HCT116 (cell line): ENCODE results near the gene PGS1. TPM values are rescaled to one million over a fixed set of nuclear protein-coding genes. Genes with fewer than 3 reads are reported as not detected.

Experiments
- ATAC-seq: fragments of 200-7000 bp; cut with Tn5 transposase; 2 replicates; pipeline ENCODE4 v1.9.1; 2020; ENCODE audit warnings: mild to moderate bottlenecking, moderate library complexity
- BruUV-seq: library from RNA; stranded (reverse); fragments of 400-500 nt; replicated peaks from 2 replicates; lab custom pipeline; 2021; lab: Mats Ljungman, UMichigan
- CTCF ChIA-PET: fragments of 300-600 bp; sonication (Branson Sonifier 250); formaldehyde crosslinking; loops from one replicate; lab custom pipeline; 2021; ENCODE audit warnings: antibody characterized with exemption; lab: Charles Lee
- POLR2A ChIA-PET: fragments of 300-600, 350-600 bp; sonication (Branson Sonifier 250); formaldehyde crosslinking; loops from one replicate; lab custom pipeline; 2021; ENCODE audit warnings: antibody characterized with exemption; lab: Charles Lee
- RAD21 ChIA-PET, 2 experiments: fragments of 300-600 bp; sonication (Branson Sonifier 250); formaldehyde crosslinking; loops; one replicate each; lab custom pipeline; 2023; ENCODE audit warnings: low total read pairs in 2 of 2; ENCODE audit not compliant: uncharacterized antibody in 2 of 2, unreplicated experiment in 2 of 2, low non-redundant PET in 1 of 2; lab: Charles Lee
- DNase-seq: peaks from one replicate; pipeline ENCODE4 v3.0.0-alpha.2; 2010; ENCODE audit warnings: low read depth, low spot score
- H2AFZ ChIP-seq: fragments of 200-600 bp; shearing (Covaris generic), sonication (generic); 2 replicates; pipeline ENCODE4 v1.6.1; 2017; ENCODE audit warnings: low read depth, mixed run types, mixed read lengths, antibody characterized with exemption, low read length; ENCODE audit not compliant: poor library complexity, severe bottlenecking
- H3K27ac ChIP-seq: 2 replicates; pipeline ENCODE4 v1.5.1; 2012; ENCODE audit warnings: low read depth, low read length
- H3K27me3 ChIP-seq: fragments of 200-600 bp; sonication (generic); 2 replicates; pipeline ENCODE4 v1.6.1; 2016; ENCODE audit warnings: mixed run types, low read length, mixed read lengths; ENCODE audit not compliant: insufficient read depth
- H3K36me3 ChIP-seq, 2 experiments: fragments of 200-500 bp in 1 of 2; fragments of 200-600 bp in 1 of 2; sonication (Bioruptor generic) in 1 of 2; sonication (generic) in 1 of 2; 2 replicates each; pipeline versions ENCODE4 v1.5.1 to v1.6.1; 2014 to 2016; ENCODE audit warnings: low read length in 2 of 2, inconsistent platforms in 1 of 2, mixed read lengths in 1 of 2, mixed run types in 1 of 2; ENCODE audit not compliant: insufficient read depth in 2 of 2, control insufficient read depth in 1 of 2
- H3K4me1 ChIP-seq, 2 experiments: fragments of 200-600 bp in 1 of 2; sonication (generic) in 1 of 2; 2 replicates each; pipeline versions ENCODE4 v1.5.1 to v1.6.1; 2012 to 2017; ENCODE audit warnings: low read length in 2 of 2, inconsistent platforms in 1 of 2, mild to moderate bottlenecking in 1 of 2, mixed read lengths in 1 of 2, mixed run types in 1 of 2, moderate library complexity in 1 of 2; ENCODE audit not compliant: insufficient read depth in 2 of 2, control insufficient read depth in 1 of 2
- H3K4me2 ChIP-seq: fragments of 200-600 bp; sonication (generic); 2 replicates; pipeline ENCODE4 v1.6.1; 2017; ENCODE audit warnings: mixed run types, low read length, mixed read lengths
- H3K4me3 ChIP-seq, 2 experiments: fragments of 200-600 bp in 1 of 2; sonication (generic) in 1 of 2; replicated peaks in 1 of 2; 2 replicates each; pipeline ENCODE4 v1.5.1; 2011 to 2016; ENCODE audit warnings: low read length in 2 of 2, control low read depth in 1 of 2, low read depth in 1 of 2, mild to moderate bottlenecking in 1 of 2, mixed read lengths in 1 of 2, mixed run types in 1 of 2
- H3K79me2 ChIP-seq: fragments of 200-600 bp; sonication (generic); 2 replicates; pipeline ENCODE4 v1.6.1; 2017; ENCODE audit warnings: mild to moderate bottlenecking, mixed run types, low read length, moderate library complexity, mixed read lengths; ENCODE audit not compliant: insufficient read depth
- H3K9ac ChIP-seq: fragments of 200-600 bp; sonication (generic); 2 replicates; pipeline ENCODE4 v1.6.1; 2016; ENCODE audit warnings: low read length, mixed read lengths
- H3K9me2 ChIP-seq: fragments of 200-600 bp; sonication (generic), shearing (Covaris generic); 2 replicates; pipeline ENCODE4 v1.6.1; 2017; ENCODE audit warnings: mixed run types, mild to moderate bottlenecking, moderate library complexity; ENCODE audit not compliant: insufficient read depth
- H3K9me3 ChIP-seq, 2 experiments: fragments of 200-500 bp in 1 of 2; fragments of 200-600 bp in 1 of 2; sonication (Bioruptor generic) in 1 of 2; sonication (generic) in 1 of 2; 2 replicates each; pipeline ENCODE4 v1.6.1; 2014 to 2017; ENCODE audit warnings: low read length in 2 of 2, mixed read lengths in 2 of 2, inconsistent platforms in 1 of 2, low read depth in 1 of 2, mild to moderate bottlenecking in 1 of 2, mixed run types in 1 of 2, moderate library complexity in 1 of 2; ENCODE audit not compliant: control insufficient read depth in 1 of 2, insufficient read depth in 1 of 2
- H4K20me1 ChIP-seq: fragments of 200-600 bp; sonication (generic), shearing (Covaris generic); 2 replicates; pipeline ENCODE4 v1.6.1; 2017; ENCODE audit warnings: mixed run types, mild to moderate bottlenecking, moderate library complexity; ENCODE audit not compliant: insufficient read depth
- CEBPB ChIP-seq: IDR thresholded peaks from 2 replicates; pipeline ENCODE4 v1.6.1; 2012; ENCODE audit warnings: low read depth
- EZH2phosphoT487 ChIP-seq: fragments of 200-600 bp; IDR thresholded peaks from 2 replicates; pipeline ENCODE4 v1.6.1; 2018; ENCODE audit warnings: antibody characterized with exemption, borderline replicate concordance
- FOSL1 ChIP-seq: IDR thresholded peaks from 2 replicates; pipeline ENCODE4 v1.6.1; 2012; ENCODE audit warnings: low read depth
- POLR2AphosphoS5 ChIP-seq: IDR thresholded peaks from 2 replicates; pipeline ENCODE4 v1.6.1; 2011; ENCODE audit warnings: mild to moderate bottlenecking, low read depth, low read length, moderate library complexity
- intact Hi-C: fragments of 100-400 bp; cut with micrococcal nuclease; formaldehyde crosslinking; loops from 2 replicates; pipeline ENCODE4 v1.10.0; 2022
- total RNA-seq: library from RNA; stranded (reverse); gene quantifications from one replicate; pipeline ENCODE4 v1.2.1, GENCODE V29; 2021; ENCODE audit not compliant: unreplicated experiment
- TF ChIP-seq, protein P1 (sequence below): IDR thresholded peaks from 2 replicates; pipeline ENCODE4 v1.6.1; 2012; ENCODE audit warnings: low read depth

PGS1 gene
- total RNA-seq, 1 experiment from 2014 or later = 44.4 TPM

GRCh38 chr17:78444392-78444791 lies 65.9 kb downstream of the PGS1 start (continued):
- TF ChIP-seq, protein P1, sequence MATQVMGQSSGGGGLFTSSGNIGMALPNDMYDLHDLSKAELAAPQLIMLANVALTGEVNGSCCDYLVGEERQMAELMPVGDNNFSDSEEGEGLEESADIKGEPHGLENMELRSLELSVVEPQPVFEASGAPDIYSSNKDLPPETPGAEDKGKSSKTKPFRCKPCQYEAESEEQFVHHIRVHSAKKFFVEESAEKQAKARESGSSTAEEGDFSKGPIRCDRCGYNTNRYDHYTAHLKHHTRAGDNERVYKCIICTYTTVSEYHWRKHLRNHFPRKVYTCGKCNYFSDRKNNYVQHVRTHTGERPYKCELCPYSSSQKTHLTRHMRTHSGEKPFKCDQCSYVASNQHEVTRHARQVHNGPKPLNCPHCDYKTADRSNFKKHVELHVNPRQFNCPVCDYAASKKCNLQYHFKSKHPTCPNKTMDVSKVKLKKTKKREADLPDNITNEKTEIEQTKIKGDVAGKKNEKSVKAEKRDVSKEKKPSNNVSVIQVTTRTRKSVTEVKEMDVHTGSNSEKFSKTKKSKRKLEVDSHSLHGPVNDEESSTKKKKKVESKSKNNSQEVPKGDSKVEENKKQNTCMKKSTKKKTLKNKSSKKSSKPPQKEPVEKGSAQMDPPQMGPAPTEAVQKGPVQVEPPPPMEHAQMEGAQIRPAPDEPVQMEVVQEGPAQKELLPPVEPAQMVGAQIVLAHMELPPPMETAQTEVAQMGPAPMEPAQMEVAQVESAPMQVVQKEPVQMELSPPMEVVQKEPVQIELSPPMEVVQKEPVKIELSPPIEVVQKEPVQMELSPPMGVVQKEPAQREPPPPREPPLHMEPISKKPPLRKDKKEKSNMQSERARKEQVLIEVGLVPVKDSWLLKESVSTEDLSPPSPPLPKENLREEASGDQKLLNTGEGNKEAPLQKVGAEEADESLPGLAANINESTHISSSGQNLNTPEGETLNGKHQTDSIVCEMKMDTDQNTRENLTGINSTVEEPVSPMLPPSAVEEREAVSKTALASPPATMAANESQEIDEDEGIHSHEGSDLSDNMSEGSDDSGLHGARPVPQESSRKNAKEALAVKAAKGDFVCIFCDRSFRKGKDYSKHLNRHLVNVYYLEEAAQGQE = no peak
- TF ChIP-seq POLR2AphosphoS5 (no peak), FOSL1 (no peak)

DNA sequence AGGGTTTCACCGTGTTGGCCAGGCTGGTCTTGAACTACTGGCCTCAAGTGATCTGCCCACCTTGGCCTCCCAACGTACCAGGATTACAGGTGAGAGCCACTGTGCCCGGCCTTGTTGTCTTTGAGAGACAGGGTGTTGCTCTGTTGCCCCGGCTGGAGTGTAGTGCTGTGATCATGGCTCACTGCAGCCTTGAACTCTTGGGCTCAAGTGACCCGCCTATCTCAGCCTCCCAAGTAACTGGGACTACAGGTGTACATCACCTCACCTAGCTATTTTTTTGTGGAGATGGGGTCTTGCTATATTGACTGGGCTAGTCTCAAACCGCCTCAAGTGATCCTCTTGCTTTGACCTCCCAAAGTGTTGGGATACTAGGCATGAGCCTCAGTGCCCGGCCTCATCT lies 68.4 kb downstream of the PGS1 start:
- TF ChIP-seq CEBPB = no peak
- no peak for TF ChIP-seq EZH2phosphoT487
- BruUV-seq = no TSS peak
- no peak for DNase-seq
- Histone ChIP-seq H3K9me3 (peaks cover 0 to 5% of the 10 kb centered on the region in 2 experiments; a peak in 2 of 4 replicates), H3K27me3 (no peaks in the 10 kb centered on the region), H3K4me1 (peaks cover 0 to 2% of the 10 kb centered on the region in 2 experiments; a peak in 2 of 4 replicates), H3K79me2 (no peaks in the 10 kb centered on the region), H3K36me3 (no peaks in the 10 kb centered on the region), H3K4me2 (no peak overlapping the region), H4K20me1 (no peaks in the 10 kb centered on the region), H3K27ac (no peak overlapping the region), H3K9ac (no peak overlapping the region), H3K9me2 (no peaks in the 10 kb centered on the region), H3K4me3 (no peak overlapping the region), H2AFZ (no peak overlapping the region)
- no peak for ATAC-seq
- intact Hi-C loops = loop anchor here (5.0 kb wide), 1 partner anchor 350 kb away; no protein-coding TSS in a partner anchor
- ChIA-PET POLR2A (no interaction called here), RAD21 (interaction anchor here in 1 of 2 experiments (0.6 kb wide), 1 partner anchor 242 kb away, joined by 4 read pairs; no protein-coding TSS in a partner anchor), CTCF (interaction anchor here (2.3 kb wide), 1 partner anchor 24 kb away, joined by 8 read pairs; no protein-coding TSS in a partner anchor)
